Caco-2 (cell line): ENCODE data around the gene FZD4. TPM values are rescaled to one million over a fixed set of nuclear protein-coding genes. Genes with fewer than 3 reads are reported as not detected.

Experiments
- BruUV-seq: library from RNA; stranded (reverse); fragments of 400-500 nt; replicated peaks from 2 replicates; lab custom pipeline; 2021; lab: Mats Ljungman, UMichigan
- CTCF ChIA-PET: fragments of 300-600 bp; sonication (Branson Sonifier 250); formaldehyde crosslinking; loops from one replicate; lab custom pipeline; 2022; ENCODE audit warnings: antibody characterized with exemption; lab: Charles Lee
- POLR2A ChIA-PET: fragments of 300-600 bp; sonication (Branson Sonifier 250); formaldehyde crosslinking; loops from one replicate; lab custom pipeline; 2022; ENCODE audit warnings: antibody characterized with exemption; lab: Charles Lee
- DNase-seq, 2 experiments: peaks; one replicate each; pipeline versions ENCODE4 v3.0.0 to v3.0.0-alpha.2; 2020 to 2022
- H3K27me3 ChIP-seq: replicated peaks from 2 replicates; pipeline ENCODE4 v1.6.0; 2011; ENCODE audit warnings: low read length; ENCODE audit not compliant: control insufficient read depth, insufficient read depth
- H3K36me3 ChIP-seq: 2 replicates; pipeline ENCODE4 v1.5.1; 2011; ENCODE audit warnings: low read length; ENCODE audit not compliant: control insufficient read depth, insufficient read depth
- H3K4me1 ChIP-seq: fragments of 250-450 bp; sonication (Bioruptor Pico); 2 replicates; pipeline ENCODE4 v1.5.1; 2020; ENCODE audit warnings: mild to moderate bottlenecking
- H3K4me3 ChIP-seq: 2 replicates; pipeline ENCODE4 v1.5.1; 2011; ENCODE audit warnings: low read depth, mild to moderate bottlenecking, control low read depth, low read length
- H3K9me3 ChIP-seq: fragments of 250-450 bp; sonication (Bioruptor Pico); 2 replicates; pipeline ENCODE4 v1.5.1; 2020; ENCODE audit warnings: mild to moderate bottlenecking, moderate library complexity
- H3K27ac Mint-ChIP-seq: one replicate; pipeline ENCODE4 v1.8.0; 2022; ENCODE audit warnings: mixed read lengths; ENCODE audit not compliant: unreplicated experiment
- H3K27me3 Mint-ChIP-seq: one replicate; pipeline ENCODE4 v1.8.0; 2022; ENCODE audit warnings: mixed read lengths; ENCODE audit not compliant: insufficient read depth, unreplicated experiment
- H3K36me3 Mint-ChIP-seq: one replicate; pipeline ENCODE4 v1.8.0; 2022; ENCODE audit warnings: mild to moderate bottlenecking, mixed read lengths; ENCODE audit not compliant: insufficient read depth, unreplicated experiment
- H3K4me1 Mint-ChIP-seq: one replicate; pipeline ENCODE4 v1.8.0; 2022; ENCODE audit warnings: low read depth, mixed read lengths; ENCODE audit not compliant: unreplicated experiment
- H3K4me3 Mint-ChIP-seq: one replicate; pipeline ENCODE4 v1.8.0; 2022; ENCODE audit warnings: mild to moderate bottlenecking, moderate library complexity, mixed read lengths; ENCODE audit not compliant: unreplicated experiment
- H3K9me3 Mint-ChIP-seq: one replicate; pipeline ENCODE4 v1.8.0; 2022; ENCODE audit warnings: mixed read lengths; ENCODE audit not compliant: unreplicated experiment
- intact Hi-C: fragments of 100-400 bp; cut with micrococcal nuclease; formaldehyde crosslinking; loops from one replicate; pipeline ENCODE4 v1.10.0; 2022; ENCODE audit not compliant: unreplicated experiment
- total RNA-seq: library from RNA; stranded (reverse); gene quantifications from 2 replicates; pipeline ENCODE4 v1.2.3, GENCODE V29; 2022
- TF ChIP-seq, protein P1 (sequence below), 2 experiments: fragments of 200-600 bp in 1 of 2; IDR thresholded peaks; 1 replicate in 1 of 2; 2 replicates in 1 of 2; pipeline versions ENCODE4 v1.5.1 to v1.8.0; 2011 to 2022; ENCODE audit warnings: antibody characterized with exemption in 1 of 2, control low read depth in 1 of 2, inconsistent platforms in 1 of 2, low read depth in 1 of 2, low read length in 1 of 2, mild to moderate bottlenecking in 1 of 2, moderate library complexity in 1 of 2; ENCODE audit not compliant: insufficient read depth in 1 of 2, severe bottlenecking in 1 of 2, unreplicated experiment in 1 of 2

FZD4 gene
- total RNA-seq, 1 experiment from 2014 or later: 78.4 TPM

- no peak overlapping the region for H3K4me3 ChIP-seq
- H3K36me3 Mint-ChIP-seq: peaks cover 3% of the 10 kb centered on the region
- no peaks in the 10 kb centered on the region for H3K27me3 ChIP-seq
- ChIA-PET POLR2A (no interaction called here), CTCF (no interaction called here)
- no peaks in the 10 kb centered on the region for H3K9me3 Mint-ChIP-seq
- H3K27ac Mint-ChIP-seq: no peak overlapping the region
- H3K27me3 Mint-ChIP-seq: no peaks in the 10 kb centered on the region
- BruUV-seq: no TSS peak
- peaks cover 31% of the 10 kb centered on the region for H3K4me1 Mint-ChIP-seq
- no peak for DNase-seq
- TF ChIP-seq, protein P1, sequence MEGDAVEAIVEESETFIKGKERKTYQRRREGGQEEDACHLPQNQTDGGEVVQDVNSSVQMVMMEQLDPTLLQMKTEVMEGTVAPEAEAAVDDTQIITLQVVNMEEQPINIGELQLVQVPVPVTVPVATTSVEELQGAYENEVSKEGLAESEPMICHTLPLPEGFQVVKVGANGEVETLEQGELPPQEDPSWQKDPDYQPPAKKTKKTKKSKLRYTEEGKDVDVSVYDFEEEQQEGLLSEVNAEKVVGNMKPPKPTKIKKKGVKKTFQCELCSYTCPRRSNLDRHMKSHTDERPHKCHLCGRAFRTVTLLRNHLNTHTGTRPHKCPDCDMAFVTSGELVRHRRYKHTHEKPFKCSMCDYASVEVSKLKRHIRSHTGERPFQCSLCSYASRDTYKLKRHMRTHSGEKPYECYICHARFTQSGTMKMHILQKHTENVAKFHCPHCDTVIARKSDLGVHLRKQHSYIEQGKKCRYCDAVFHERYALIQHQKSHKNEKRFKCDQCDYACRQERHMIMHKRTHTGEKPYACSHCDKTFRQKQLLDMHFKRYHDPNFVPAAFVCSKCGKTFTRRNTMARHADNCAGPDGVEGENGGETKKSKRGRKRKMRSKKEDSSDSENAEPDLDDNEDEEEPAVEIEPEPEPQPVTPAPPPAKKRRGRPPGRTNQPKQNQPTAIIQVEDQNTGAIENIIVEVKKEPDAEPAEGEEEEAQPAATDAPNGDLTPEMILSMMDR (IDR thresholded peaks at IDR 0.05; ENCODE audit: insufficient read depth in 1 of 2, low read depth in 1 of 2, low read length in 1 of 2, severe bottlenecking in 1 of 2, unreplicated experiment in 1 of 2): no peak
- intact Hi-C loops: no loop called here
- no peaks in the 10 kb centered on the region for H3K9me3 ChIP-seq
- H3K4me1 ChIP-seq: peaks cover 24% of the 10 kb centered on the region
- H3K4me3 Mint-ChIP-seq: no peak overlapping the region
- H3K36me3 ChIP-seq: no peaks in the 10 kb centered on the region
Observed at GRCh38 chr11:86926975-86927374, 28.2 kb downstream of the FZD4 start.

- no peaks in the 10 kb centered on the region for H3K36me3 Mint-ChIP-seq
- H3K27me3 ChIP-seq: no peaks in the 10 kb centered on the region
- no TSS peak for BruUV-seq
- no peaks in the 10 kb centered on the region for H3K9me3 ChIP-seq
- peaks cover 30% of the 10 kb centered on the region for H3K4me1 Mint-ChIP-seq
- H3K36me3 ChIP-seq: no peaks in the 10 kb centered on the region
- intact Hi-C loops: loop anchor here (1.0 to 5.0 kb wide), 4 partner anchors 15 to 498 kb away; partner anchors contain the start of gene FZD4
- H3K4me3 ChIP-seq: no peak overlapping the region
- peaks cover 28% of the 10 kb centered on the region for H3K4me1 ChIP-seq
- H3K4me3 Mint-ChIP-seq: peak overlapping the region; percentile 56
- CTCF ChIA-PET: interaction anchor here (0.6 to 1.8 kb wide), 7 partner anchors 14 to 497 kb away, joined by 3 to 9 read pairs (median 4); partner anchors contain the start of gene TMEM135
- peak overlapping the region; percentile 46 for H3K27ac Mint-ChIP-seq
- H3K27me3 Mint-ChIP-seq: no peaks in the 10 kb centered on the region
- POLR2A ChIA-PET: interaction anchor here (0.5 to 1.7 kb wide), 4 partner anchors 16 to 345 kb away, joined by 3 to 10 read pairs (median 6); partner anchors contain the start of gene FZD4
- H3K9me3 Mint-ChIP-seq: no peaks in the 10 kb centered on the region
- peak; percentile 90 to 95 for DNase-seq
- TF ChIP-seq, protein P1 (IDR thresholded peaks at IDR 0.05; ENCODE audit: insufficient read depth in 1 of 2, low read depth in 1 of 2, low read length in 1 of 2, severe bottlenecking in 1 of 2, unreplicated experiment in 1 of 2): no peak
Observed at GRCh38 chr11:86923999-86924766, 31.0 kb downstream of the FZD4 start.

DNA sequence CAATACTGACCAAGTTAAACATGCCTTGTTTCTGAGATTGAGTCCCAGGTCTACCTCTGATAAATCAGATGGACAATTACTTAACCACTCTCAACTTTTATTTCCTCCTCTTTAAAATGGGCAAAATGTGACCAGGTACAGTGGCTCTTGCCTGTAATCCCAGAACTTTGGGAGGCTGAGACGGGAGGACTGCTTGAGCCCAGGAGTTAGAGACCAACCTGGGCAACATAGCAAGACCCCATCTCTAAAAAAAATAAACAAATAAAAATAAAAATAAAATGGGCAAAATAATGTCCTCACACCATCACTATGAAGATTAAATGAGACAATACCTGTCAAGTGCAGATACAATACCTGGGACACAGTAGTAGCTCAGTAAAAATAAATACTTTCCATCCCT lies 33.0 kb downstream of the FZD4 start:
- ChIA-PET POLR2A (no interaction called here), CTCF (no interaction called here)
- H3K27me3 ChIP-seq: no peaks in the 10 kb centered on the region
- peaks cover 28% of the 10 kb centered on the region for H3K4me1 ChIP-seq
- no peak overlapping the region for H3K4me3 ChIP-seq
- Mint-ChIP-seq H3K9me3 (no peaks in the 10 kb centered on the region), H3K27me3 (no peaks in the 10 kb centered on the region), H3K4me1 (peaks cover 30% of the 10 kb centered on the region), H3K36me3 (no peaks in the 10 kb centered on the region), H3K4me3 (no peak overlapping the region), H3K27ac (no peak overlapping the region)
- no peaks in the 10 kb centered on the region for H3K9me3 ChIP-seq
- TF ChIP-seq, protein P1 (IDR thresholded peaks at IDR 0.05; ENCODE audit: insufficient read depth in 1 of 2, low read depth in 1 of 2, low read length in 1 of 2, severe bottlenecking in 1 of 2, unreplicated experiment in 1 of 2): no peak
- H3K36me3 ChIP-seq: no peaks in the 10 kb centered on the region
- intact Hi-C loops: loop anchor here (5.0 kb wide), 1 partner anchor 500 kb away; no protein-coding TSS in a partner anchor
- DNase-seq: no peak
- no TSS peak for BruUV-seq
